Measurements from ENCODE around the gene NTN5.

DNA sequence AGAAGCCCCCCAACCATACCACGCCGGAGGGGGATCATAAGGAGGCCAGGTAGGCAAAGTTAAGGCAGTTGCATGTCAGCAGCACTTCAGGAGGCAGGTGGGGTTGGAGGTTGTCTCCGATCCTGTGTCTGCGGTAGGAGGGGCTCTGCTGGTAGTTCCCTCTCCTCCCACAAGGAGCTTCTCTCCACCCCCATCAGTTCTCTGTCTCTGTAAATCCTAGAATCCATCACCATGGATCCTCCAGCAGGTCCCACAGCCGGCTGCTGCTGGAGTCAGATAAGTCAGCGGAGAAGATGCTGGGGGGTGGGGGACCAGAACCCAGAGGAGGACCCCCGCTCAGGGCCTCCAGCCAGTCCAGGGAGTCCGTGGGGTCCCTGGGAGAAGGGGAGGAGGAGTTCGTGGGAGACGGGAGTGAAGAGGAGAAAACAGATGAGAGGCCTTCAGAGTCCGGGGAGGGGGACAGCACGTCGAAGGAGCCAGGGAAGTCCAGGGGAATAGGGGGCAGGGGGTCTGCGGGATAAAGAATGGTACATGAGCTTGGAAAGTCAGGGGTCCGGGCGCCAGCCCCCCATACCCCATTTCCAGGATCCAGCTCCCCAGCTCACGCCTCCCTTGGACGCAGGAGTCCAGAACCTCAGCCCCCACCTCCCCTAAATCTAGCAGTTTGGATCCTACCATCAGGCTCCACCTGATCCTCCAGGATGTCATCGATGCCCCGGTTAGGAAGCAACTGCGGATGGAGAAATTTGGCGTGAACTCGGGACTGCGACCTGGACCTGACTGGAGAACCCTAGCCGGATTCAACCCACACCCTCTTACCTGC, 40.4 kb upstream of the NTN5 start:
- TF ChIP-seq POLR2AphosphoS5 (IDR thresholded peaks at IDR 0.05; ENCODE audit: low read depth, low read length) (no peak), TAF1 (IDR thresholded peaks at IDR 0.05; ENCODE audit: low read depth, low read length) (no peak), POLR2A (IDR thresholded peaks at IDR 0.05; ENCODE audit: low read depth, low read length) (no peak), POU2F2 (IDR thresholded peaks at IDR 0.05; ENCODE audit: low read depth, low read length) (no peak), PAX5 (IDR thresholded peaks at IDR 0.05; ENCODE audit: insufficient read depth, low read length, severe bottlenecking) (no peak), SPI1 (IDR thresholded peaks at IDR 0.05; ENCODE audit: low read depth, low read length) (no peak)

Data from GM12891 (cell line).